HG03175 (cell line): Measurements from ENCODE around the gene PRKN.
"Not testable (repeated sequence)": the region's sequence is repeated elsewhere in the genome, so short reads cannot be mapped to it uniquely, and the experiment has no call there.

ENCODE experiments used
- ATAC-seq: cut with Tn5 transposase; IDR thresholded peaks from one replicate; pipeline ENCODE4 v1.9.1; 2021; ENCODE audit warnings: mild to moderate bottlenecking, moderate library complexity; ENCODE audit not compliant: unreplicated experiment

The PRKN gene

GRCh38 chr6:161314541-161315245 is 1412.9 kb downstream of the PRKN start:
- ATAC-seq: not testable (repeated sequence)

DNA sequence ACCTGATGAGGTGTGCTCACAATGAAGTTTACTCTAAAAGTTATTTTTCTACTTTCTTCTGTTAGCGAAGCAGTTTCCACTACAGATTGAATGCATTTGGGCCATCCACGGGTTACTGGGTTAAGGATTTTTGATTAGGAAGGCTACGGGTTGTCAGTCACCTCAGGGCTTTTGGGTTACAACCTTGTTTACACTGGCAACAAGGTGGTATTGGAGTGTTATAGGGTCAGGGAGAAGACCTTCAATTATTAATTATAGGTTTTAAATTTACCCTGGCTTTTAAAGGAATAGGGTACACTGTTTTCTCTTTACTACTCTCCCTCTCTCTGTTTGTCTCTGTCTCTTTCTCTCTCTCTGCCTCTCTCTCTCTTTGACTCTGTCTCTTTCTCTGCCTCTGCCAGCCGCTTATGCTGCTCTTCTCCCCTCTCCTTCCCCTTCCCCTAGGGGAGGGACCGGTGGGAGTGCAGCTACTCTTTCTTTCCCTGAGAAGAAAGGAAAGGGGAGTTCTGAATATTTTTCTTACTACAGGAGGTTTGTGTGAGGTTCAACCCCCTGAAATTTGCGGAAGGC is 1413.5 kb downstream of the PRKN start:
- ATAC-seq: no peak

DNA sequence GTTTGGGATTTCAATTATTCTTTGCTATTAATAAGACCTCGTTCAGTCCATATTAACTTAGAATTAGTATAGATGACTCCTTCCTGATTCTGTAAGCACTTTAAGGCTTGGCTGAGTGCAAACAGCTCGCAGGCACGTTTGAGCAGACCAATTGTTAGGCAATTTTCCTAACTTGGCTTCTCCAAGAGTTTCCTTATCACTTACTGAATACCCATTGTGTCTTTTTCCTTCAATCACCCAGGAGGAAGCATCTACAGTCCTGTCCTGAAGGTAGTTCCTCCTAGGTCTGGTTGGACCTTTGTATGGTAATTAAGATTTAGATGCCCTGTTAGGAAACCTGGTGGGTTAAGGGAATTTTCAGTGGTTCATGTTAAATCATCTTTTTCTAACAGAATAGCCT is 1414.1 kb downstream of the PRKN start:
- not testable (repeated sequence) for ATAC-seq

- ATAC-seq: not testable (repeated sequence)
Measured at GRCh38 chr6:161309774-161310173, 1417.8 kb downstream of the PRKN start.

- no peak for ATAC-seq
Measured at GRCh38 chr6:161308075-161308655, 1419.4 kb downstream of the PRKN start.

GRCh38 chr6:161305860-161306259 is 1421.7 kb downstream of the PRKN start:
- no peak for ATAC-seq

DNA sequence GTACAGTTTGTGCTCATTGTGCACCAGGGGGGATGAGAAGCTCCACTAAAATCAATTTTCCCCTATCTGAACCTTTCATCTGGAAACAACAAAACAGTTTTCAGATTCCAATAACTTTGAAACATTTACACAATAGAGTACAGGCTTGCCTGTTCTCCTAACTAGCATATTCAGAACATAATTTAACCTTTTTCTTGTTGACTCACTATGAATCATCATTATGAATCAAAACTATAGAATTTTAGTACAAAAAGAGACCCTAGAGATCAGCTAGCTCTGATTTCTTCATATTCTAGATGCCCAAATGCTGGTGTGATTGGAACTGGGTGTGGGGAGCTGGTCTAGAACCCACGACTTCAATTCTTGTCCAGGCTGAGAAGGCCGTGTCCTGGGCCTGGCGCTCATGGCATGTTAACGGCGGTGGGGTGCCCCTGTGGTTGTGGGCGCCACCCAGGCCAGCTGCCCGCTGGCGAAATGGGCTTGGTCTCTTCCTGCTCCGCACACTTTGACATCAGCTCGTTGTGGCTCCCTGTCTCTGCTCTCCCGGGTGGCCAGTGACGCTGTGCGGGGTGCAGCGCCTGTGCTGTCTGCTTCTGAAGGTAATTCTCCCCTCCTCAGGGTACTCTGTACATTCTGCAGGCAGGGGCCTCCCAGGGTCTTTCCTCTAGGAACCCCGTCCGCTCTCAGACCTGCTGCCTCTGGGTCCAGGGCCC is 1423.8 kb downstream of the PRKN start:
- no peak for ATAC-seq

DNA sequence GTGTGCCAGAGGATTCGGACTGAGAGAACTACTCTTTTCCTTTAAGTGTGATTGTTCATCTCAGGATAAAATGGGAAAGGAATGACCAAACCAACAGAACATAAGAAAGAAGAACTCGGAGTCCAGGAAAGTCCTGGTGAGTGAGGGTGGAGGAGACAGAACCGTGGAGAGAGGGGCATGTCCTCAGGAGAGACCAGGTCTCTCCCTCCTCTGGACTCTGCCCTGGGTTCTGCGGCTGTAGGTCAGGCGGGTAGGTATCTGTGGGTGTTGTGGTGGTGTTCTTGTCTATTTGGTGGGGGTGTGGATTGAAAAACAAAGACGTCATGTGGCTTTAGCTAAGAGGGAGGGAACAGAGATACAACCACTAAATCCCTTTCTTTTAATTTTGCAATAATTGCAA is 1424.6 kb downstream of the PRKN start:
- no peak for ATAC-seq

DNA sequence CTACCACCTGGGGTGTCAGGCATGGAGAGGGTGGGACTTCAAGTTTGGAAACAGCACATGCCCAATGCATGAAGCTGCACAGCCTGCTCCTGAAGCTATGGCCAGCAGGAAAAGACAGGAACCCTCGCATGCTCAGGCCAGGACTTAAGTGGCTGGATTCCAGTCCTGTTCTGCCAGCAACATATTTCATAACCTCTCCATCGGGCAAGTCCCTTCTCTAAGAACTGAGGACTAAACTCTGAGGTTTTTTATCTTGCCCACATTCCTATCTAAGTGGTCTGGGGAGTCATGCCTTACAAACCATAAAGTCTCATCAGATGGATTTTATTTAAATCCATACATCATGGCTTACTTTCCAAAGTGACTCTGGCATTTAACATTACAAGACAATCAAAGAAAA is 1426.2 kb downstream of the PRKN start:
- no peak for ATAC-seq

GRCh38 chr6:161300823-161301222 is 1426.7 kb downstream of the PRKN start:
- ATAC-seq: no peak

DNA sequence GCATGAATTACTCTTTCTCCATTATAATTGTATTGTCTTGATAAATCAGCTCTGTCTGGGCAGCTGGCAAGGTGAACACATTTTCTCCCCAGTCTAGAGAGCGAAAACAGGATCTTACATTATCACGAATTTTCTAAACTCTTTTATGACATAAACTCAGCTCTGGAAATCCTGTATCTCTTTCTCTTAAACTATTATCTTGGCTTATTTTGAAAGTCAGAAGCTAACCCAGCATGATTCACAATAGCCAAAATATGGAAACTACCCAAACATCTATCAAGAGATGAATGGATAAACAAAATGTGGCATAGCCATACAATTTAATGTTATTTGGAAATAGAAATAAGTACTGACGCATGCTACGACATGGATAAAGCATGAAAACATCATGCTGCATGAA is 1427.8 kb downstream of the PRKN start:
- no peak for ATAC-seq
